ENCODE measurements around the gene EPB41L4A.

DNA sequence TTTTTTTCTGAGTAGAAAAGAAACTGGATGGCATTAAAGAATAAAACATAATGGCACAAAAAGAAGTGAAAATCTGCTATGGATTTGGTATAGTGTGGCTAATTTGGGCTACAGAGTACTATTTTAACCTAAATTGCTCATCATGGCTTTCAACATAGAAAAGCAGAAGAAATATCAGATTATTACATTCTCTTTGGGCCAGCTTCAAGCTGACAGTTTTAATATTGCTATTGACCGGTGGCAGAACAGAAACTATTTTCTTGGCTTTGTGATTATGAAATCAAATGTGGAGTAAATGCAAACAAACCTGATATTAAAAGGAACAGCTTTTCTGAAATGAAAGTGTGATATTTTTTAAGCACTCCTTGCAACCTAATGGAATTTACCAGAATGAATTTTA, 301.5 kb downstream of the EPB41L4A start:
- TF ChIP-seq POLR2AphosphoS5 (IDR thresholded peaks at IDR 0.05) (no peak), POLR2A (IDR thresholded peaks at IDR 0.05; ENCODE audit: low read depth) (no peak), EP300 (IDR thresholded peaks at IDR 0.05) (no peak)
- TF ChIP-seq, protein P1, sequence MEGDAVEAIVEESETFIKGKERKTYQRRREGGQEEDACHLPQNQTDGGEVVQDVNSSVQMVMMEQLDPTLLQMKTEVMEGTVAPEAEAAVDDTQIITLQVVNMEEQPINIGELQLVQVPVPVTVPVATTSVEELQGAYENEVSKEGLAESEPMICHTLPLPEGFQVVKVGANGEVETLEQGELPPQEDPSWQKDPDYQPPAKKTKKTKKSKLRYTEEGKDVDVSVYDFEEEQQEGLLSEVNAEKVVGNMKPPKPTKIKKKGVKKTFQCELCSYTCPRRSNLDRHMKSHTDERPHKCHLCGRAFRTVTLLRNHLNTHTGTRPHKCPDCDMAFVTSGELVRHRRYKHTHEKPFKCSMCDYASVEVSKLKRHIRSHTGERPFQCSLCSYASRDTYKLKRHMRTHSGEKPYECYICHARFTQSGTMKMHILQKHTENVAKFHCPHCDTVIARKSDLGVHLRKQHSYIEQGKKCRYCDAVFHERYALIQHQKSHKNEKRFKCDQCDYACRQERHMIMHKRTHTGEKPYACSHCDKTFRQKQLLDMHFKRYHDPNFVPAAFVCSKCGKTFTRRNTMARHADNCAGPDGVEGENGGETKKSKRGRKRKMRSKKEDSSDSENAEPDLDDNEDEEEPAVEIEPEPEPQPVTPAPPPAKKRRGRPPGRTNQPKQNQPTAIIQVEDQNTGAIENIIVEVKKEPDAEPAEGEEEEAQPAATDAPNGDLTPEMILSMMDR (IDR thresholded peaks at IDR 0.05), result no peak
